ENCODE measurements around the gene DESI1. TPM values are rescaled to one million over a fixed set of nuclear protein-coding genes. Genes with fewer than 3 reads are reported as not detected.
"Not testable (repeated sequence)": the region's sequence is repeated elsewhere in the genome, so short reads cannot be mapped to it uniquely, and the experiment has no call there.

Gene DESI1
- total RNA-seq, 1 experiment from 2014 or later: 40.8 TPM

DNA sequence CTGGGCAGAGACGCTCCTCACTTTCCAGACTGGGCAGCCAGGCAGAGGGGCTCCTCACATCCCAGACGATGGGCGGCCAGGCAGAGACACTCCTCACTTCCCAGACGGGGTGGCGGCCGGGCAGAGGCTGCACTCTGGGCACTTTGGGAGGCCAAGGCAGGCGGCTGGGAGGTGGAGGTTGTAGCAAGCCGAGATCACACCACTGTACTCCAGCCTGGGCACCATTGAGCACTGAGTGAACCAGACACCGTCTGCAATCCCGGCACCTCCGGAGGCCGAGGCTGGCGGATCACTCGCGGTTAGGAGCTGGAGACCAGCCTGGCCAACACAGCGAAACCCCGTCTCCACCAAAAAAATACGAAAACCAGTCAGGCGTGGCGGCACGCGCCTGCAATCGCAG, 10.8 kb upstream of the DESI1 start:
- Histone ChIP-seq H3K79me2 (ENCODE audit: insufficient read depth, low read length) (peaks cover 80% of the 10 kb centered on the region), H3K36me3 (ENCODE audit: control insufficient read depth in 1 of 2, insufficient read depth in 2 of 2, low read length in 2 of 2) (peaks cover 49 to 54% of the 10 kb centered on the region in 2 experiments)
- DNase-seq (ENCODE audit: low read depth, low spot score); H3K27ac ChIP-seq (ENCODE audit: low read depth, low read length); H3K9me2 ChIP-seq (ENCODE audit: insufficient read depth); H4K20me1 ChIP-seq (ENCODE audit: insufficient read depth); BruUV-seq (replicated peaks); H3K9me3 ChIP-seq (ENCODE audit: control insufficient read depth in 1 of 2, insufficient read depth in 1 of 2, low read depth in 1 of 2, low read length in 2 of 2); CTCF ChIA-PET; H3K4me2 ChIP-seq (ENCODE audit: low read length); H3K27me3 ChIP-seq (ENCODE audit: insufficient read depth, low read length); ATAC-seq; RAD21 ChIA-PET (ENCODE audit: low non-redundant PET in 1 of 2, low total read pairs in 2 of 2, uncharacterized antibody in 2 of 2, unreplicated experiment in 2 of 2); H2AFZ ChIP-seq (ENCODE audit: low read depth, low read length, poor library complexity, severe bottlenecking); H3K4me1 ChIP-seq (ENCODE audit: control insufficient read depth in 1 of 2, insufficient read depth in 2 of 2, low read length in 2 of 2); H3K4me3 ChIP-seq (replicated peaks in 1 of 2; ENCODE audit: low read depth in 1 of 2, low read length in 2 of 2); intact Hi-C loops (cut with micrococcal nuclease); POLR2A ChIA-PET; H3K9ac ChIP-seq (ENCODE audit: low read length): not testable (repeated sequence)

DNA sequence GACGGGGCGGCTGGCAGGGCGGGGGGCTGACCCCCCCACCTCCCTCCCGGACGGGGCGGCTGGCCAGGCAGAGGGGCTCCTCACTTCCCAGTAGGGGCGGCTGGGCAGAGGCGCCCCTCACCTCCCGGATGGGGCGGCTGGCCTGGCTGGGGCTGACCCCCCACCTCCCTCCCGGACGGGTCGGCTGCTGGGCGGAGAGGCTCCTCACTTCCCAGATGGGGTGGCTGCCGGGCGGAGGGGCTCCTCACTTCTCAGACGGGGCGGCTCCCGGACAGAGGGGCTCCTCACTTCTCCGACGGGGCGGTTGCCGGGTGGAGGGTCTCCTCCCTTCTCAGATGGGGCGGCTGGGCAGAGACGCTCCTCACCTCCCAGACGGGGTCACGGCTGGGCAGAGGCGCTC, 10.3 kb upstream of the DESI1 start:
- CTCF ChIA-PET; H3K9ac ChIP-seq (ENCODE audit: low read length); POLR2A ChIA-PET; H3K27ac ChIP-seq (ENCODE audit: low read depth, low read length); H3K4me2 ChIP-seq (ENCODE audit: low read length); H2AFZ ChIP-seq (ENCODE audit: low read depth, low read length, poor library complexity, severe bottlenecking); H3K9me2 ChIP-seq (ENCODE audit: insufficient read depth); ATAC-seq; RAD21 ChIA-PET (ENCODE audit: low non-redundant PET in 1 of 2, low total read pairs in 2 of 2, uncharacterized antibody in 2 of 2, unreplicated experiment in 2 of 2); H3K4me3 ChIP-seq (replicated peaks in 1 of 2; ENCODE audit: low read depth in 1 of 2, low read length in 2 of 2); H3K4me1 ChIP-seq (ENCODE audit: control insufficient read depth in 1 of 2, insufficient read depth in 2 of 2, low read length in 2 of 2); H4K20me1 ChIP-seq (ENCODE audit: insufficient read depth); BruUV-seq (replicated peaks); H3K9me3 ChIP-seq (ENCODE audit: control insufficient read depth in 1 of 2, insufficient read depth in 1 of 2, low read depth in 1 of 2, low read length in 2 of 2); DNase-seq (ENCODE audit: low read depth, low spot score); H3K27me3 ChIP-seq (ENCODE audit: insufficient read depth, low read length); intact Hi-C loops (cut with micrococcal nuclease): not testable (repeated sequence)
- Histone ChIP-seq H3K79me2 (ENCODE audit: insufficient read depth, low read length) (peaks cover 79% of the 10 kb centered on the region), H3K36me3 (ENCODE audit: control insufficient read depth in 1 of 2, insufficient read depth in 2 of 2, low read length in 2 of 2) (peaks cover 44 to 50% of the 10 kb centered on the region in 2 experiments)

DNA sequence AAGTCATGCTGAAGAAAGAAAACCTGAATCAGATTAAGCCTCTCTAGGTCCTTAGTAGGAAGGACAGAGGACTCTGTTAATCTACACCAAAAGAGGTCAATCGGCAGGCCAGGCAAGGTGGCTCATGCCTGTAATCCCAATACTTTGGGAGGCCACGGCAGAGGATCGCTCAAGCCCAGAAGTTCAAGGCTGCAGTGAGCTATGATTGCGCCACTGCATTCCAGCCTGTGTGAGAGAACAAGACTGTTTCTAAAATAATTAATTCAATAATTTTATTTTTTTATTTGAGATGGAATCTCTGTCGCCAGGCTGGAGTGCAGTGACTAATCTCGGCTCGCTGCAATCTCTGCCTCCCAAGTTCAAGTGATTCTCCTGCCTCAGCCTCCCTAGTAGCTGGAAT, 4.7 kb upstream of the DESI1 start:
- no peak for ATAC-seq
- Histone ChIP-seq H3K4me3 (replicated peaks in 1 of 2; ENCODE audit: low read depth in 1 of 2, low read length in 2 of 2) (no peak overlapping the region), H3K9ac (ENCODE audit: low read length) (no peak overlapping the region), H3K4me2 (ENCODE audit: low read length) (no peak overlapping the region), H3K36me3 (ENCODE audit: control insufficient read depth in 1 of 2, insufficient read depth in 2 of 2, low read length in 2 of 2) (peaks cover 51 to 53% of the 10 kb centered on the region in 2 experiments), H3K4me1 (ENCODE audit: control insufficient read depth in 1 of 2, insufficient read depth in 2 of 2, low read length in 2 of 2) (peaks cover 4 to 5% of the 10 kb centered on the region in 2 experiments; a peak in 3 of 4 replicates), H3K27me3 (ENCODE audit: insufficient read depth, low read length) (no peaks in the 10 kb centered on the region), H4K20me1 (ENCODE audit: insufficient read depth) (no peaks in the 10 kb centered on the region; the same call in 1 of the 2 replicates), H3K9me3 (ENCODE audit: control insufficient read depth in 1 of 2, insufficient read depth in 1 of 2, low read depth in 1 of 2, low read length in 2 of 2) (no peaks in the 10 kb centered on the region), H3K9me2 (ENCODE audit: insufficient read depth) (no peaks in the 10 kb centered on the region), H3K79me2 (ENCODE audit: insufficient read depth, low read length) (peaks cover 88% of the 10 kb centered on the region), H2AFZ (ENCODE audit: low read depth, low read length, poor library complexity, severe bottlenecking) (no peak overlapping the region), H3K27ac (ENCODE audit: low read depth, low read length) (no peak overlapping the region)
- no peak for TF ChIP-seq SRF (IDR thresholded peaks at IDR 0.05; ENCODE audit: low read depth)
- no peak for TF ChIP-seq EGR1 (IDR thresholded peaks at IDR 0.05; ENCODE audit: low read depth)
- TF ChIP-seq CBX3 (IDR thresholded peaks at IDR 0.05; ENCODE audit: low read depth): no peak
- no peak for TF ChIP-seq RAD21 (IDR thresholded peaks at IDR 0.05; ENCODE audit: low read depth)
- TF ChIP-seq FOSL1 (IDR thresholded peaks at IDR 0.05; ENCODE audit: low read depth): no peak
- TF ChIP-seq ELF1 (IDR thresholded peaks at IDR 0.05; ENCODE audit: borderline replicate concordance, low read depth): no peak
- no peak for TF ChIP-seq CEBPB (IDR thresholded peaks at IDR 0.05; ENCODE audit: low read depth)
- TF ChIP-seq, protein P1, sequence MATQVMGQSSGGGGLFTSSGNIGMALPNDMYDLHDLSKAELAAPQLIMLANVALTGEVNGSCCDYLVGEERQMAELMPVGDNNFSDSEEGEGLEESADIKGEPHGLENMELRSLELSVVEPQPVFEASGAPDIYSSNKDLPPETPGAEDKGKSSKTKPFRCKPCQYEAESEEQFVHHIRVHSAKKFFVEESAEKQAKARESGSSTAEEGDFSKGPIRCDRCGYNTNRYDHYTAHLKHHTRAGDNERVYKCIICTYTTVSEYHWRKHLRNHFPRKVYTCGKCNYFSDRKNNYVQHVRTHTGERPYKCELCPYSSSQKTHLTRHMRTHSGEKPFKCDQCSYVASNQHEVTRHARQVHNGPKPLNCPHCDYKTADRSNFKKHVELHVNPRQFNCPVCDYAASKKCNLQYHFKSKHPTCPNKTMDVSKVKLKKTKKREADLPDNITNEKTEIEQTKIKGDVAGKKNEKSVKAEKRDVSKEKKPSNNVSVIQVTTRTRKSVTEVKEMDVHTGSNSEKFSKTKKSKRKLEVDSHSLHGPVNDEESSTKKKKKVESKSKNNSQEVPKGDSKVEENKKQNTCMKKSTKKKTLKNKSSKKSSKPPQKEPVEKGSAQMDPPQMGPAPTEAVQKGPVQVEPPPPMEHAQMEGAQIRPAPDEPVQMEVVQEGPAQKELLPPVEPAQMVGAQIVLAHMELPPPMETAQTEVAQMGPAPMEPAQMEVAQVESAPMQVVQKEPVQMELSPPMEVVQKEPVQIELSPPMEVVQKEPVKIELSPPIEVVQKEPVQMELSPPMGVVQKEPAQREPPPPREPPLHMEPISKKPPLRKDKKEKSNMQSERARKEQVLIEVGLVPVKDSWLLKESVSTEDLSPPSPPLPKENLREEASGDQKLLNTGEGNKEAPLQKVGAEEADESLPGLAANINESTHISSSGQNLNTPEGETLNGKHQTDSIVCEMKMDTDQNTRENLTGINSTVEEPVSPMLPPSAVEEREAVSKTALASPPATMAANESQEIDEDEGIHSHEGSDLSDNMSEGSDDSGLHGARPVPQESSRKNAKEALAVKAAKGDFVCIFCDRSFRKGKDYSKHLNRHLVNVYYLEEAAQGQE (IDR thresholded peaks at IDR 0.05; ENCODE audit: low read depth): no peak
- TF ChIP-seq ZFX (IDR thresholded peaks at IDR 0.05): no peak
- TF ChIP-seq POLR2A (IDR thresholded peaks at IDR 0.05; ENCODE audit: borderline replicate concordance, extremely low read depth, insufficient read depth, insufficient read length): no peak
- ChIA-PET CTCF (no interaction called here), RAD21 (ENCODE audit: low non-redundant PET in 1 of 2, low total read pairs in 2 of 2, uncharacterized antibody in 2 of 2, unreplicated experiment in 2 of 2) (no interaction called here), POLR2A (no interaction called here)
- BruUV-seq (replicated peaks): no TSS peak
- intact Hi-C loops (cut with micrococcal nuclease): no loop called here
- no peak for DNase-seq (ENCODE audit: low read depth, low spot score)

Measured in HCT116 (cell line).